NT2/D1 (cell line): ENCODE data around the gene STAC.
"Not testable (repeated sequence)": the region's sequence is repeated elsewhere in the genome, so short reads cannot be mapped to it uniquely, and the experiment has no call there.

ENCODE experiments used
- DNase-seq: peaks from one replicate; pipeline ENCODE4 v3.0.0-alpha.2; 2011; ENCODE audit warnings: low read depth, low spot score
- H3K27me3 ChIP-seq: 2 replicates; pipeline ENCODE4 v1.6.0; 2011; ENCODE audit warnings: mild to moderate bottlenecking; ENCODE audit not compliant: insufficient read length, insufficient read depth
- H3K36me3 ChIP-seq: 2 replicates; pipeline ENCODE4 v1.6.1; 2011; ENCODE audit warnings: mild to moderate bottlenecking, low read length, mixed read lengths; ENCODE audit not compliant: insufficient read depth, insufficient read length
- H3K4me1 ChIP-seq: 2 replicates; pipeline ENCODE4 v1.5.1; 2011; ENCODE audit not compliant: insufficient read depth, insufficient read length
- H3K4me3 ChIP-seq: 2 replicates; pipeline ENCODE4 v1.5.1; 2011; ENCODE audit warnings: low read depth; ENCODE audit not compliant: insufficient read length
- H3K9ac ChIP-seq: 2 replicates; pipeline ENCODE4 v1.6.0; 2011; ENCODE audit warnings: low read depth; ENCODE audit not compliant: insufficient read length
- H3K9me3 ChIP-seq: 2 replicates; pipeline ENCODE4 v1.5.1; 2011; ENCODE audit warnings: mild to moderate bottlenecking, low read length; ENCODE audit not compliant: insufficient read depth
- SUZ12 ChIP-seq: IDR thresholded peaks from 2 replicates; pipeline ENCODE4 v1.6.1; 2011; ENCODE audit not compliant: insufficient read length, insufficient read depth; ENCODE audit errors: extremely low read depth
- YY1 ChIP-seq: IDR thresholded peaks from 2 replicates; pipeline ENCODE4 v1.6.1; 2011; ENCODE audit not compliant: insufficient read length, insufficient read depth
- ZNF274 ChIP-seq: IDR thresholded peaks from 2 replicates; pipeline ENCODE4 v1.6.1; 2011; ENCODE audit warnings: mild to moderate bottlenecking, low read depth, low read length

Gene STAC

GRCh38 chr3:36562945-36563344 lies 182.6 kb downstream of the STAC start:
- Histone ChIP-seq H3K9ac (no peak overlapping the region), H3K27me3 (no peaks in the 10 kb centered on the region), H3K9me3 (no peaks in the 10 kb centered on the region), H3K4me1 (no peaks in the 10 kb centered on the region), H3K36me3 (no peaks in the 10 kb centered on the region), H3K4me3 (no peak overlapping the region)
- DNase-seq, result no peak
- TF ChIP-seq ZNF274 (no peak), YY1 (no peak), SUZ12 (no peak)

- Histone ChIP-seq H3K4me3 (no peak overlapping the region), H3K4me1 (no peaks in the 10 kb centered on the region), H3K27me3 (no peaks in the 10 kb centered on the region), H3K36me3 (no peaks in the 10 kb centered on the region), H3K9ac (no peak overlapping the region), H3K9me3 (peaks cover 24% of the 10 kb centered on the region)
- no peak for DNase-seq
- TF ChIP-seq SUZ12 (no peak), YY1 (no peak), ZNF274 (no peak)
Measured at GRCh38 chr3:36575241-36575640, 194.9 kb downstream of the STAC start.

DNA sequence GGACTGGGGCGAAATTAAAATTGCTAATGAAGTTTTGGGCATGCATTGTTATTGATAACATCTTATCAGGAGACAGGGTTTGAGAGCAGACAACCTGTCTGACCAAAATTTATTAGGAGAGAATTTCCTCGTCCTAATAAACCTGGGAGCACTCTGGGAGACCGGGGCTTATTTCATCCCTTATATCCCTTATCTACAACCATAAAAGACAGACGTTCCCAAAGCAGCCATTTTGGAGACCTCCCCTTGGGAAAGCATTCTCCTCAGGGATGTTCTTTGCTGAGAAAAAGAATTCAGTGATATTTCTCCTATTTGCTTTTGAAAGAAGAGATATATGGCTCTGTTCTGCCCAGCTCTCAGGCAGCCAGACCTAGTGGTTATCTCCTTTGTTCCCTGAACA lies 198.1 kb downstream of the STAC start:
- not testable (repeated sequence) for H3K27me3 ChIP-seq, H3K36me3 ChIP-seq, H3K4me3 ChIP-seq, H3K4me1 ChIP-seq, DNase-seq, H3K9ac ChIP-seq
- H3K9me3 ChIP-seq, result peaks cover 24% of the 10 kb centered on the region

- no peak for DNase-seq
- H3K9me3 ChIP-seq, result peaks cover 24% of the 10 kb centered on the region
- H3K4me3 ChIP-seq, result no peak overlapping the region
- no peak overlapping the region for H3K9ac ChIP-seq
- H3K36me3 ChIP-seq, result no peaks in the 10 kb centered on the region
- H3K4me1 ChIP-seq, result no peaks in the 10 kb centered on the region
- TF ChIP-seq YY1, result no peak
- H3K27me3 ChIP-seq, result no peaks in the 10 kb centered on the region
Measured at GRCh38 chr3:36579746-36580145, 199.4 kb downstream of the STAC start.

DNA sequence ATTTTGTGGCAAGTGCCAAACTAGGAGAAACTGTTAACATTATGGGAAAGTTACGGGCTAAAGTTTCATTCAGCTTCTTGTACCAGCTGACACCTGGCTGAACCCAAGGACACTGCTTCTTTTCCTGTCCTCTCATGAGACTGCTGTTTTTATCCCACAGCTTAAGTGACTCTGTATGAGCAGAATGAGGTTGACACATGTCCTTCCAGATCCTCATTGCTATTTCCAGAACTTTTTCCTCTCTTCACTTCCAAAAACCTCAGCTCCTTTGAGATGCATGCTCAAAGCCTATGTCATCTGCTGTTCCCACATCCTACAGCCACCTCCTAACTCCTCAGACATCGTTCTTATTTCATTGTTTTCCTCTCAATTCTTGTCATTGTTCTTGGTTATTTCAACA lies 200.4 kb downstream of the STAC start:
- Histone ChIP-seq H3K9me3 (peaks cover 25% of the 10 kb centered on the region), H3K4me1 (no peaks in the 10 kb centered on the region), H3K36me3 (no peaks in the 10 kb centered on the region), H3K4me3 (no peak overlapping the region), H3K9ac (no peak overlapping the region), H3K27me3 (no peaks in the 10 kb centered on the region)
- DNase-seq, result no peak
- TF ChIP-seq SUZ12 (no peak), YY1 (no peak), ZNF274 (no peak)

- Histone ChIP-seq H3K9ac (no peak overlapping the region), H3K4me3 (no peak overlapping the region), H3K4me1 (no peaks in the 10 kb centered on the region), H3K9me3 (no peaks in the 10 kb centered on the region), H3K27me3 (no peaks in the 10 kb centered on the region), H3K36me3 (no peaks in the 10 kb centered on the region)
- TF ChIP-seq YY1, result no peak
- TF ChIP-seq ZNF274, result no peak
- TF ChIP-seq SUZ12, result no peak
- no peak for DNase-seq
Measured at GRCh38 chr3:36591959-36592358, 211.7 kb downstream of the STAC start.

DNA sequence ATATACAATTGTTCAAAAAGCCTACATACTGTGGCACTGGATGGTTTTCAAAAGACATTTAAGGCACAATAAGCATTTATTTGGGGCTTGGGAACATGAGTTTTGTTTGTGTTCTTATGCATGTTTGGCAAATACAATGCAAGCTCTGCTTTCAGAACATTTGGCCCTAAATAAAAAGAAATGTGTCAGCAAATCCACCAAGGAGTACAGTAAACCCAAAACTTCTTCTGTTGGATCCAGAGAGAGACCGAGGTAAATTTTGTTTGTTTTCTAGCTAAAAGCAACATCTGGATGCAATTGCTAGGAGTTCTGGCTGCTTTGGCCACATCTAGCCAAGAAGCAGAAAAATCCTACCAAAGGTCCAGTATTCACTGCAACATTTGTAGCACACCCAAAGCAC lies 215.2 kb downstream of the STAC start:
- H3K27me3 ChIP-seq, result no peaks in the 10 kb centered on the region
- no peaks in the 10 kb centered on the region for H3K9me3 ChIP-seq
- H3K4me1 ChIP-seq, result no peaks in the 10 kb centered on the region
- no peak overlapping the region for H3K9ac ChIP-seq
- H3K36me3 ChIP-seq, result no peaks in the 10 kb centered on the region
- no peak overlapping the region for H3K4me3 ChIP-seq
- DNase-seq, result no peak
- TF ChIP-seq SUZ12, result no peak
- TF ChIP-seq YY1, result no peak

GRCh38 chr3:36596419-36596818 lies 216.1 kb downstream of the STAC start:
- Histone ChIP-seq H3K27me3 (no peaks in the 10 kb centered on the region), H3K36me3 (no peaks in the 10 kb centered on the region), H3K9me3 (no peaks in the 10 kb centered on the region), H3K9ac (no peak overlapping the region), H3K4me3 (no peak overlapping the region), H3K4me1 (no peaks in the 10 kb centered on the region)
- no peak for TF ChIP-seq SUZ12
- no peak for TF ChIP-seq ZNF274
- TF ChIP-seq YY1, result no peak
- DNase-seq, result no peak
